Keratinocyte (primary cell): ENCODE measurements around the gene STRADB.

Experiments used
- CTCF ChIP-seq, 3 experiments: IDR thresholded peaks in 1 of 3; conservative IDR thresholded peaks in 1 of 3; optimal IDR thresholded peaks in 1 of 3; 2 replicates in 2 of 3; 3 replicates in 1 of 3; pipeline versions ENCODE3 to v1.5.1; 2011; ENCODE audit warnings: low read length in 3 of 3, mild to moderate bottlenecking in 3 of 3, moderate library complexity in 2 of 3, control low read depth in 1 of 3, inconsistent platforms in 1 of 3; ENCODE audit not compliant: insufficient read depth in 2 of 3; ENCODE audit errors: extremely low read depth in 1 of 3
- EZH2 ChIP-seq: IDR thresholded peaks from one replicate; pipeline ENCODE4 v1.6.1; 2012; ENCODE audit warnings: inconsistent platforms, mild to moderate bottlenecking, low read length, moderate library complexity

DNA sequence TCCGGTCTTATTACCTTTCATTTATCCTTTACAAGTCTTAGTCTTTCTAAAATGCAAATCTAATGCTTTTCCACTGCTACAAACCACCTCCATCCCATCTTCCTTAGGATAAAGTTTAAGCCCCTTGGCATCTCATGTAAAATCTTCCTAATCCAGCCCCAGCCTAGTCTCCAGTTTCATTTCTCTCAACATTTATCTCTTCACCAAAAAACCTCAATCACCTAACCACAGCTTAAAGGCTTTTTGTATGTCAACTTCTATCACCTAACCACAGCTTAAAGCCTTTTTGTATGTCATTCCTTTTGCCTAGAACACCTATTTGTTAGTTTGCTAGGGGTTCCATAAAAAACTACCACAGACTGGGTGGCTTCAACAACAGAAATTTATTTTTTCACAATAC is 4.5 kb upstream of the STRADB start:
- no peak for TF ChIP-seq CTCF (optimal IDR thresholded peaks at IDR 0.05 in 1 of 3, IDR thresholded peaks at IDR 0.05 in 1 of 3, conservative IDR thresholded peaks at IDR 0.05 in 1 of 3; ENCODE audit: extremely low read depth in 1 of 3, insufficient read depth in 2 of 3, low read length in 3 of 3)
- no peak for TF ChIP-seq EZH2
